ENCODE measurements around the gene METTL9. TPM values are rescaled to one million over a fixed set of nuclear protein-coding genes. Genes with fewer than 3 reads are reported as not detected.
A peak's percentile ranks its signal among the peaks of the same experiment; 100 is the strongest.
"Not testable (repeated sequence)": the region's sequence is repeated elsewhere in the genome, so short reads cannot be mapped to it uniquely, and the experiment has no call there.

The METTL9 gene
- total RNA-seq, 1 experiment from 2014 or later = 160 TPM

DNA sequence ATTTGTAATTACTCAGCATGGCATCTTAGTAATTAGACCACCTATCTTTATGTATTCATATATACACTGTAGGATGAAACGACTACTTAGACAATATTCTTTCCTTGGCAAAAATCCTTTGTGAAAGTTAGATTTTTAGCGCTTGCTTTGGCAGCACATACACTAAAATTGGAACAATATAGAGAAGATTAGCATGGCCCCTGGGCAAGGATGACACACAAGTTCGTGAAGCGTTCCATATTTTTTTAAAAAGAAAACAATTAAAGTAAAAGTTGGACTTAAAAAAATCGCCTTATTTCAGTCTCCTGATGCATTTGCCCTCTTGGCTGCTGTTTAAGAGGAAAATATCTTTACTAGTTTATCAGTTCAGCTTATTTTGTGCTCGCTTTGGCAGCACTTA lies 42.5 kb downstream of the METTL9 start:
- Histone ChIP-seq H3K9me3 (replicated peaks) (no peaks in the 10 kb centered on the region), H3K27ac (no peak overlapping the region), H3K4me1 (replicated peaks) (peaks cover 3% of the 10 kb centered on the region; the same call in 1 of the 2 replicates), H3K36me3 (peaks cover 6% of the 10 kb centered on the region), H3K4me3 (no peak overlapping the region), H3K27me3 (replicated peaks) (no peaks in the 10 kb centered on the region)
- no peak for DNase-seq (ENCODE audit: low read depth in 1 of 2, low spot score in 2 of 2)

DNA sequence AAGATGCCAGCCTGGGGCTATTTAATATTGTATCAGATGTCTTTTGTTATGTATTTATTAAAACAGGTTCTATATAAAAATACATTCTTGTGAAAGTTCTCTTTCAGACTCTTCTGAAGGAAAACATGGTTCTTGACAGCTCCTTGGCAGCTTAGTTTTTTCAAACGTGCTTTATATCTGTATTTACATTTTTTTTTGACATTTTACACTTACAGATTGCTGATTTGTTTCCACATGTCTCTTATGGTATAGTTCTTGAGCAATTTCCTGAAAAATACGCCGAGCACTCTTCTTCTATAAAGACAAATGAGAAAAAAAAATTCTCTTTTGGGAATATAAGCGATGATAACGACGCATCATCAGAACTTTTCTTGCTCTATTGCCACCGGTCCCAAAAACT lies 43.5 kb downstream of the METTL9 start:
- no peaks in the 10 kb centered on the region for H3K27me3 ChIP-seq (replicated peaks)
- H3K4me1 ChIP-seq (replicated peaks) = peaks cover 8% of the 10 kb centered on the region; the same call in 1 of the 2 replicates
- DNase-seq (ENCODE audit: low read depth in 1 of 2, low spot score in 2 of 2) = no peak
- H3K27ac ChIP-seq = no peak overlapping the region
- H3K4me3 ChIP-seq = no peak overlapping the region
- H3K9me3 ChIP-seq (replicated peaks) = no peaks in the 10 kb centered on the region
- peaks cover 13% of the 10 kb centered on the region for H3K36me3 ChIP-seq

DNA sequence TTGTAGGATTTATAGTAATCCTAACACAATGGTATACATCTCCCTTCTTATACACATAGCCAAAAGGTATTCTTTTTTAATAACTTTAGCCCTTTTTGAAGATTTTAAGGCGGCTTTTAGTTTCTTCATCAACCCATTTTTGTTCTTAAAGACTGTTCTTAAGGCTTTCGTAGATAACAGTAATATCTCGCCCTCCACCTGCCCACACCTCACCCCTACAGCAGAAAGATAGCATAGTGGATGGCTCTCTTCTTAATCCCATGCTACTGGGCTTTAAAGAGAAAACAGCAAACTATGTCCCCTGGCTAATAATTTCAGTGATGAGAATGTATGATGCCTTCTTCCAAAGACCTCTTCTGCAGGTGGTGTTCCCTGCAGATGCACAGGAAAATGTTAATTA lies 44.4 kb downstream of the METTL9 start:
- peaks cover 13% of the 10 kb centered on the region for H3K36me3 ChIP-seq
- peaks cover 8% of the 10 kb centered on the region; the same call in 1 of the 2 replicates for H3K4me1 ChIP-seq (replicated peaks)
- no peak overlapping the region for H3K4me3 ChIP-seq
- no peak overlapping the region for H3K27ac ChIP-seq
- no peaks in the 10 kb centered on the region for H3K27me3 ChIP-seq (replicated peaks)
- DNase-seq (ENCODE audit: low read depth in 1 of 2, low spot score in 2 of 2) = no peak
- no peaks in the 10 kb centered on the region for H3K9me3 ChIP-seq (replicated peaks)

DNA sequence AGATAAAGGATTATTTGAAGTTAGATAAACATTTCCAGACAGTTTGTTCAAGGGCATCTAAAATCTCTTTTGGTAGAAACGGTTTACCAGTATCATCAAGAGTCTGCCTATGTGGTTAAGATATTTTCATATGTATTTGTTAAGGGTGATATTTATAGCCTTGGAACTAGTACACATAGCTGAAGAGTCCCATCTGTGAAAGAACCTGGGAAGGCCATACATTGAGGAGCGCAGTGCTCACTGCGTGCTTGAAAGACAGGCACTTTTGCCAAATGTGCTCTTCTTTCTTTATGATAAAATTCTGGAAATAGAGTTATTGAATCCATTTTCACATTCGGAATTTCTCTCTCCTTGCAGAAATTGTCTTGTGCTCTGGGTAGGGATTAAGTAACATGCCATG lies 45.3 kb downstream of the METTL9 start:
- DNase-seq (ENCODE audit: low read depth in 1 of 2, low spot score in 2 of 2) = no peak
- Histone ChIP-seq H3K9me3 (replicated peaks) (no peaks in the 10 kb centered on the region), H3K4me1 (replicated peaks) (peaks cover 8% of the 10 kb centered on the region; the same call in 1 of the 2 replicates), H3K36me3 (peaks cover 13% of the 10 kb centered on the region), H3K27me3 (replicated peaks) (no peaks in the 10 kb centered on the region), H3K4me3 (no peak overlapping the region), H3K27ac (no peak overlapping the region)

DNA sequence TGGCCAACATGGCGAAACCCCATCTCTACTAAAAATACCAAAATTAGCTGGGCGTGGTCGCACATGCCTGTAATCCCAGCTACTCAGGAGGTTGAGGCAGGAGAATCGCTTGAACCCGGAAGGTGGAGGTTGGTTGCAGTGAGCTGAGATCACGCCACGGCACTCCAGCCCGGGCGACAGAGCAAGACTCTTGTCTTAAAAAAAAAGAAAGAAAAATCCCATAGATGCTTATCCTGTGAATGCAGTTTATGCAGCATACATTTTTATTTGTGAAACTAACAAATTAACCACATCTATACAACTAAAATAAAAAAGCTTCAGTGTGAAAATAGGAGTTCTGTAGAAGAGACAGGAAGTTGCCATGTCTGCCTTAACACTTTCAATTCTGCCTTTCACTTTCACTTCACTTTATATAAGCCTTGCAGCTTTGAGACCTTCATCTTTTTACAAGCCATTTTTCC lies 45.9 kb downstream of the METTL9 start:
- no peak overlapping the region for H3K27ac ChIP-seq
- DNase-seq (ENCODE audit: low read depth in 1 of 2, low spot score in 2 of 2) = no peak
- H3K4me3 ChIP-seq = no peak overlapping the region

DNA sequence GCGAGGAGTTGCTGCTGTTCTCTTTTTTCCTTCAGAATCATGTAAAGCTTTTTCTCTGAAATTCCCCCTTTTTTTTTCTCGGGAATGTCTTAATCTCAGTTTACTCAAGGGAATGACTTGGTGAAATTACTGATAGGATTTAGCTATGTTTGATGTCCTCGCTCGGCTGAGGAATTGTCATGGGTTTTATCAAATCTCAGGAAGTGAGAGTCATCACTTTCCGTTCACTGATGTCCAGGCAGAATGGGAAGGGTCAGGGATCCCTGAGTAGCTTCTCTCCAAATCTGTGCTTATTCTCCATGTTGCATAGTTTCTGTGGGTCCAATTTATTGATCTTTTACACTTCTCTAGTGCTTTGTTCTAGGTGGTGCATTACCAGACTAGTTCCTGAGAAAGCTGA lies 46.7 kb downstream of the METTL9 start:
- Histone ChIP-seq H3K9me3 (replicated peaks) (no peaks in the 10 kb centered on the region), H3K4me3 (no peak overlapping the region), H3K4me1 (replicated peaks) (peaks cover 8% of the 10 kb centered on the region; the same call in 1 of the 2 replicates), H3K27ac (no peak overlapping the region), H3K27me3 (replicated peaks) (no peaks in the 10 kb centered on the region), H3K36me3 (peaks cover 10% of the 10 kb centered on the region; the same call in 1 of the 2 replicates)
- no peak for DNase-seq (ENCODE audit: low read depth in 1 of 2, low spot score in 2 of 2)

More for the DNA sequence above, 45.9 kb downstream of the METTL9 start:
- H3K36me3 ChIP-seq = peaks cover 13% of the 10 kb centered on the region
- H3K9me3 ChIP-seq (replicated peaks) = no peaks in the 10 kb centered on the region
- H3K27me3 ChIP-seq (replicated peaks) = no peaks in the 10 kb centered on the region
- H3K4me1 ChIP-seq (replicated peaks) = peaks cover 8% of the 10 kb centered on the region; the same call in 1 of the 2 replicates

DNA sequence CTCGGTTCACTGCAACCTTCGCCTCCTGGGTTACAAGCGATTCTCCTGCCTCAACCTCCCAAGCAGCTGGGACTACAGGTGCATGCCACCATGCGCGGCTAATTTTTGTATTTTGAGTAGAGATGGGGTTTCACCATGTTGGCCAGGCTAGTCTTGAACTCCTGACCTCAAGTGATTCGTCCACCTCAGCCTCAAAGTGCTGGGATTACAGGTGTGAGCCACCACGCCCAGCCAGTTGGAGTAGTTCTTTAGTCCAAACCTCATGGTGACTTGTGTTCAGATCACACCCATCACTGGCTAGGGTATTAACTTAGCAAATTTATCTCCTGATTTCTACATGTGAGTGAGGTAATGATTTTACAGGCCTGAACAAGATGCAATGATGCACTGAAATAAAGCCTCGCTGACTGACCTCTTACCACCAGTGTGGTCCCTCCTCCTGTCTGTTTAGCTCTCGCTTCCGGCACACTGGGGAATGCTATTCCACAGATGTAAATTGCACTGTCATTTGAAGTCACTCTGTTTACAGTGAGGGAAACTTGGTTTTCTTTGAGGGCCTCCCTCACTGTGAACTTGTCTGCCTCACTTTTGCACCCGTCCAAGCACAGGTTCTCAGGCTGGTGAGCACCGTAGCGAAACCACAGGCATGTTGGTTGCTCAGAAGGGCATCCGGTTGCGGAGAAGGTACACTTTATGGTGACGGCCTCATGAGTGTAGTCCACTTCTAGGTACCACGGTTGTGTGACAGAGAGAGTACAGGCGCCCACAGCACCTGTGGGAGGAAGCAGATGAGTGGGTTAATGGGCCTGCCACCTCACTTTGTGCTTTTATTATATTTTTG lies 47.6 kb downstream of the METTL9 start:
- DNase-seq (ENCODE audit: low read depth in 1 of 2, low spot score in 2 of 2) = peak in 1 of 2 experiments; percentile 15
- peaks cover 10% of the 10 kb centered on the region; the same call in 1 of the 2 replicates for H3K36me3 ChIP-seq
- H3K4me1 ChIP-seq (replicated peaks) = peaks cover 8% of the 10 kb centered on the region; the same call in 1 of the 2 replicates
- H3K4me3 ChIP-seq = no peak overlapping the region
- no peaks in the 10 kb centered on the region for H3K9me3 ChIP-seq (replicated peaks)
- H3K27ac ChIP-seq = no peak overlapping the region
- no peaks in the 10 kb centered on the region for H3K27me3 ChIP-seq (replicated peaks)

DNA sequence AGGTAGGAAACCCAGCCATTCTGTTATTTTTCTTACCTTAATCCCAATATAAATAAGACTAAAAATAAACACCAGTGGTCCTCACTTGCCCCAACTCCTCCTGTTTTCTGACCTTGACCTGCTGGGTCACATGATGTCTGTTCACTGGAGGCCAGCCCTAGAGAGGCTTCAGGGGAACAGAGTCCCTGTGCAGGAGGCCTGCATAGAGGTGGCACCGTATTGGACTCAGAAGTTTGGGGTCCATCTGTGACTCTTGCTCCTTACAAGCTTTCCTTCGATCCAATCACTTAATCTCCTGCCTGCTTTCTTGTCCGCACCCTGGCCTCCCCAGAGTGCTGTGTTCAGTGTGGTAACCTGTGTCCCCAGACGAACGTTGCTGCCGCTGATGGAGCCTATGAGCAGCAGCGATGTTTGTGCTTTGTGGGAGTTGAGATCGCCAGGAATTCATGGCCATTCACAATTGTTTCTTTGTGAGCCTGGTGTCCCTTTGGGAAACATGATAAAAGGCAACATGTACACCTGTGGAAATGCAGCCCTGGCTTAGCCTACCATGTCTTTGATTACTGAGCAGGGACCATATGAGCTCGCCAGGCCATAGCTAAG lies 48.3 kb downstream of the METTL9 start:
- no peak overlapping the region for H3K27ac ChIP-seq
- peaks cover 8% of the 10 kb centered on the region; the same call in 1 of the 2 replicates for H3K4me1 ChIP-seq (replicated peaks)
- H3K27me3 ChIP-seq (replicated peaks) = no peaks in the 10 kb centered on the region
- no peak overlapping the region for H3K4me3 ChIP-seq
- no peak for DNase-seq (ENCODE audit: low read depth in 1 of 2, low spot score in 2 of 2)
- peaks cover 10% of the 10 kb centered on the region; the same call in 1 of the 2 replicates for H3K36me3 ChIP-seq
- H3K9me3 ChIP-seq (replicated peaks) = no peaks in the 10 kb centered on the region

DNA sequence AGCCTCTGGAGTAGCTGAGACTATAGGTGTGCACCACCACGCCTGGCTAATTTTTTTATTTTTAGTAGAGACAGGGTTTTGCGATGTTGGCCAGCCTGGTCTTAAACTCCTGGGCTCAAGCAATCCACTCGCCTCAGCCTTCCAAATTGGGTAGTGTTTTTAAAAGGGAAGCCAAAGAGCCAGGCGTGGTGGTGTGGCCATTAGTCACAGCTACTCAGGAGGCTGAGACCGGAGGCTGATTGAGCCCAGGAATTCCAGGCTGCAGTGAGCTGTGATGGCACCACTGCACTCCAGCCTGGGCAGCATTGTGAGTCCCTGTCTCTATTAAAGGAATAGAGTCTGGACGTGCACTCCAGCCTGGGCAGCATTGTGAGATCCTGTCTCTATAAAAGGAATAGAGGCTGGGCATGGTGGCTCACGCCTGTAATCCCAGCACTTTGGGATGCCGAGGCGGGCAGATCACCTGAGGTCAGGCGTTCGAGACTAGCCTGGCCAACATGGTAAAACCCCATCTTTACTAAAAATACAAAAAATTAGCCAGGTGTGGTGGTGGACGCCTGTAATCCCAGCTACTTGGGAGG lies 50.5 kb downstream of the METTL9 start:
- not testable (repeated sequence) for H3K27me3 ChIP-seq (replicated peaks); H3K27ac ChIP-seq; H3K4me3 ChIP-seq; DNase-seq (ENCODE audit: low read depth in 1 of 2, low spot score in 2 of 2); H3K4me1 ChIP-seq (replicated peaks); H3K9me3 ChIP-seq (replicated peaks)
- H3K36me3 ChIP-seq = peaks cover 12% of the 10 kb centered on the region; the same call in 1 of the 2 replicates

DNA sequence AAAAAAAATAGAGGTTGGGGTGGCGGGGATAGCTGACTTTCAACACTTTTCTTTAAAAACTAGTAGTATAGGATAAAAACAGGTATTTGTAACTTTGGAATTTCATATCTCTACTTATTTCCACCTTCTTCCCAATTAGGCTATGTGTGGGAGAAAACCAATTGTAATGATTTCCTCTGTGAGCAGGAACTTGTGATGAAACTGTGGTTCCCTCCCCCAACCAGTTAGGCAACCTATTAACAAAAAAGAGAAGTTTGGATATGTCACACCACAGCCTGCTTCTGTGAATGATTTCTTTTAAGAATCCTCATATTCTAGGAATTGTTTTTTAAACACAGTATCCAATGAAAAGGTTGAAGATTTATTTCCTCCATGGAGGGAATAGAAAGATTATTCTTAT lies 51.1 kb downstream of the METTL9 start:
- Histone ChIP-seq H3K27me3 (replicated peaks) (no peaks in the 10 kb centered on the region), H3K9me3 (replicated peaks) (no peaks in the 10 kb centered on the region), H3K27ac (no peak overlapping the region), H3K4me1 (replicated peaks) (peaks cover 8% of the 10 kb centered on the region; the same call in 1 of the 2 replicates), H3K4me3 (no peak overlapping the region), H3K36me3 (peaks cover 18% of the 10 kb centered on the region; the same call in 1 of the 2 replicates)
- no peak for DNase-seq (ENCODE audit: low read depth in 1 of 2, low spot score in 2 of 2)

DNA sequence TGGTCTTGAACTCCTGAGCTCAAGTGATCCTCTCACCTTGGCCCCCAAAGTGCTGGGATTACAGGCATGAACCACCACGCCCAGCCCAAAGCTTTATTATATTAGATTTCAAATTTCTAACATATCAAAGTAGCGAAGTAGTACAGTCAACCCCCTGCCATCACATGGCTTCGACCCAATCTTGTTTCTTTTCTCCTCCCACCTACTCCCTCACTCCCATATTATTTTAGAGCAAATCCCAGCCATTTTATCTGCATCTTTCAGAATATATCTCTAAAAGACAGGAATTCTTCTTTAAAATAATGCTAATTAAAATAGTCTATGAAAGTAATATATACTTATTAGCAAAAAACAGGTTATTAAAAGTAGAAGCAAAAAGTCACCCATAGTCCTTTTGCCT lies 52.1 kb downstream of the METTL9 start:
- peaks cover 21% of the 10 kb centered on the region for H3K36me3 ChIP-seq
- no peak overlapping the region for H3K4me3 ChIP-seq
- DNase-seq (ENCODE audit: low read depth in 1 of 2, low spot score in 2 of 2) = no peak
- no peaks in the 10 kb centered on the region for H3K27me3 ChIP-seq (replicated peaks)
- no peaks in the 10 kb centered on the region for H3K9me3 ChIP-seq (replicated peaks)
- H3K4me1 ChIP-seq (replicated peaks) = peaks cover 8% of the 10 kb centered on the region; the same call in 1 of the 2 replicates
- H3K27ac ChIP-seq = no peak overlapping the region

DNA sequence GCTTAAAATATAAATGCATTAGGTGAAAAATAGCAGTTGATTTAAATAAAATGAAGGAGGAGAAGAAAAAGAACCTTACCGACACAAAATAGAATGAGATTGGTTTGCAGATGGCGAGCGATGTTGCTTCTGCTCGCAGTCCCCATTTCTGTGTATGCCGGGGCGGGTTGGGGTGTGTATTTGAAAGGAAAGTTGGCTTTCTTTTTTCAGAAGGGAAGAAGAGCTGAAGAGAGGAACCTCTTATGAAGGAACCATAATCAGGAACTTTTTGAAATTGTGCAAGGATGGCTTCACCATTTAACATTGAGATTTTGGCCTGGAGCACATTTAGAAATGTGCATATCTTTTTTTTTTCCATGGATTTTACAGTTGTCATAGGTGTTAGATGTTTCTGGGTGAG lies 53.1 kb downstream of the METTL9 start, which contains the start of gene IGSF6:
IGSF6 (minus strand) TSS at position 156 of the 400 bp plus-strand sequence; CDS start at position 146, 10 bp downstream.
- no peaks in the 10 kb centered on the region for H3K27me3 ChIP-seq (replicated peaks)
- no peak within 1 kb of the TSS for H3K27ac ChIP-seq
- DNase-seq (ENCODE audit: low read depth in 1 of 2, low spot score in 2 of 2) = no peak
- peaks cover 26% of the 10 kb centered on the region for H3K36me3 ChIP-seq
- H3K4me1 ChIP-seq (replicated peaks) = no peaks in the 10 kb centered on the region
- H3K4me3 ChIP-seq = no peak within 1 kb of the TSS
- no peaks in the 10 kb centered on the region for H3K9me3 ChIP-seq (replicated peaks)

DNA sequence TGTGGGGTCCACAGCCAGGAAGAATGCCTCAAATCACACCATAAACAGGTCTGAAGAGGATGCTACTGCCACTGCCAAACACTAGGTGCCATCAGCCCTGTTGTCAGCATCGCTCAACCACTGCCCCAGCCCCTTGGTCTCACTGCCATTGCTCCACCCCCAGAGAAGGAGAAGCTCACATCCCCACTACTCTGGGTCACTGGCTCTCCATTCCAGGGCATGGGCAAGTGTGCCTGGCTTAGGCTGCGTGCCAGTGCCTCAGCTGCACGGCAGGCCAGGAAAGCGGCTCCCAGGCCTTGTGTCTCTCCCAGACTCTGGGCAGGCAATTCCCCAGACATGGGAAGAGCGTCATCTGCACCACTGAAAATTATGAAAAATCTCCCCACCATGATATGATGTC lies 54.2 kb downstream of the METTL9 start:
- no peak for DNase-seq (ENCODE audit: low read depth in 1 of 2, low spot score in 2 of 2)
- Histone ChIP-seq H3K4me1 (replicated peaks) (no peaks in the 10 kb centered on the region), H3K27me3 (replicated peaks) (no peaks in the 10 kb centered on the region), H3K27ac (no peak overlapping the region), H3K4me3 (no peak overlapping the region), H3K36me3 (peaks cover 24% of the 10 kb centered on the region), H3K9me3 (replicated peaks) (no peaks in the 10 kb centered on the region)

All from SJSA1 (cell line).